Thoracic aorta (tissue), 2 donors: ENCODE data around the gene CTIF. TPM values are rescaled to one million over a fixed set of nuclear protein-coding genes. Genes with fewer than 3 reads are reported as not detected.

Source experiments
- ATAC-seq: fragments of 150-250 bp; one replicate; pipeline ENCODE4 v1.8.0; 2017; ENCODE audit warnings: low read depth; ENCODE audit not compliant: insufficient number of reproducible peaks, low FRiP score
- DNase-seq: peaks from one replicate; pipeline ENCODE4 v3.0.0-alpha.2; 2020; ENCODE audit warnings: low spot score
- H3K27ac ChIP-seq, 2 donors: fragments of 200-600 bp; sonication (generic); 1 replicate in 1 of 2; 2 replicates in 1 of 2; pipeline ENCODE4 v1.5.1; 2016; ENCODE audit warnings: mild to moderate bottlenecking in 2 of 2, moderate library complexity in 2 of 2
- H3K27me3 ChIP-seq: fragments of 200-600 bp; sonication (generic); replicated peaks from 2 replicates; pipeline ENCODE4 v1.6.0; 2016; ENCODE audit warnings: mild to moderate bottlenecking; ENCODE audit not compliant: insufficient read depth
- H3K36me3 ChIP-seq: fragments of 200-600 bp; sonication (generic); one replicate; pipeline ENCODE4 v1.5.1; 2016
- H3K4me1 ChIP-seq, 2 donors: fragments of 200-600 bp; sonication (generic); 1 replicate in 1 of 2; 2 replicates in 1 of 2; pipeline versions ENCODE4 v1.5.1 to v1.6.0; 2016; ENCODE audit warnings: low read depth in 2 of 2, mild to moderate bottlenecking in 1 of 2; ENCODE audit not compliant: control insufficient read depth in 1 of 2
- H3K4me3 ChIP-seq: fragments of 200-600 bp; sonication (generic); 2 replicates; pipeline ENCODE4 v1.5.1; 2016; ENCODE audit warnings: mild to moderate bottlenecking
- H3K9me3 ChIP-seq: fragments of 200-600 bp; sonication (generic); 2 replicates; pipeline ENCODE4 v1.5.1; 2016
- total RNA-seq, 2 donors: library from RNA; depleted of rRNA; stranded (reverse); fragments of >200 nt; gene quantifications; one replicate each; pipeline versions ENCODE4 v1.1.0 to v1.2.3, GENCODE V29; 2016
- TF ChIP-seq, protein P1 (sequence below): fragments of 200-600 bp; sonication (generic); IDR thresholded peaks from one replicate; pipeline ENCODE4 v1.5.1; 2019; ENCODE audit warnings: antibody characterized with exemption

Gene CTIF
- total RNA-seq, 2 donors from 2014 or later, result 63.3 to 125 TPM

- ATAC-seq (no peak), DNase-seq (no peak)
- Histone ChIP-seq H3K9me3 (no peaks in the 10 kb centered on the region), H3K27me3 (no peaks in the 10 kb centered on the region), H3K4me3 (no peak overlapping the region), H3K36me3 (no peaks in the 10 kb centered on the region), H3K4me1 (peaks cover 0 to 22% of the 10 kb centered on the region in 2 donors), H3K27ac (no peak overlapping the region)
- TF ChIP-seq, protein P1, sequence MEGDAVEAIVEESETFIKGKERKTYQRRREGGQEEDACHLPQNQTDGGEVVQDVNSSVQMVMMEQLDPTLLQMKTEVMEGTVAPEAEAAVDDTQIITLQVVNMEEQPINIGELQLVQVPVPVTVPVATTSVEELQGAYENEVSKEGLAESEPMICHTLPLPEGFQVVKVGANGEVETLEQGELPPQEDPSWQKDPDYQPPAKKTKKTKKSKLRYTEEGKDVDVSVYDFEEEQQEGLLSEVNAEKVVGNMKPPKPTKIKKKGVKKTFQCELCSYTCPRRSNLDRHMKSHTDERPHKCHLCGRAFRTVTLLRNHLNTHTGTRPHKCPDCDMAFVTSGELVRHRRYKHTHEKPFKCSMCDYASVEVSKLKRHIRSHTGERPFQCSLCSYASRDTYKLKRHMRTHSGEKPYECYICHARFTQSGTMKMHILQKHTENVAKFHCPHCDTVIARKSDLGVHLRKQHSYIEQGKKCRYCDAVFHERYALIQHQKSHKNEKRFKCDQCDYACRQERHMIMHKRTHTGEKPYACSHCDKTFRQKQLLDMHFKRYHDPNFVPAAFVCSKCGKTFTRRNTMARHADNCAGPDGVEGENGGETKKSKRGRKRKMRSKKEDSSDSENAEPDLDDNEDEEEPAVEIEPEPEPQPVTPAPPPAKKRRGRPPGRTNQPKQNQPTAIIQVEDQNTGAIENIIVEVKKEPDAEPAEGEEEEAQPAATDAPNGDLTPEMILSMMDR, result no peak
Observed at GRCh38 chr18:48772457-48772856, 233.6 kb downstream of the CTIF start.

- Histone ChIP-seq H3K27me3 (no peaks in the 10 kb centered on the region), H3K4me1 (peaks cover 0 to 33% of the 10 kb centered on the region in 2 donors), H3K36me3 (no peaks in the 10 kb centered on the region), H3K4me3 (no peak overlapping the region), H3K9me3 (no peaks in the 10 kb centered on the region), H3K27ac (no peak overlapping the region)
- TF ChIP-seq, protein P1, result no peak
- ATAC-seq (no peak), DNase-seq (no peak)
Observed at GRCh38 chr18:48773821-48774220, 235.0 kb downstream of the CTIF start.

DNA sequence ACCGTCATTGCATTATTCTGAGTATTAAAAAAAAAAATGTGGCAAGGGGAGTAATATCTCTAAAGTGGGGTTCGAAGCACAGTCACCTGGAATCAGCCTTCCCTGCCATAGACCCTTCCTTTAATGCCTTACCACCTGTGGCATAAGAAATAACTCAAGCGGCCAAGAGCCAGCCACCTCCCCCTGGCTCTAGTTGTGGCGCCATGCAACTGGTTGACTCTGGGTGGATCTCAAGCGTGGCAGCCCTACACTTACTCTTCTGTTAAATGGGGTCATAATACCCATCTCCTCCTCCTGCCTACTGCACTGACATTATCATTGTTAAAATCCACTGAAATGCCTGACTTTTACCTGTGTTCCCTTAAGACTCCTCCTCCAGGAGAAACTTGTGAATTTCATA, 236.1 kb downstream of the CTIF start:
- peaks cover 5 to 41% of the 10 kb centered on the region in 2 donors for H3K4me1 ChIP-seq

DNA sequence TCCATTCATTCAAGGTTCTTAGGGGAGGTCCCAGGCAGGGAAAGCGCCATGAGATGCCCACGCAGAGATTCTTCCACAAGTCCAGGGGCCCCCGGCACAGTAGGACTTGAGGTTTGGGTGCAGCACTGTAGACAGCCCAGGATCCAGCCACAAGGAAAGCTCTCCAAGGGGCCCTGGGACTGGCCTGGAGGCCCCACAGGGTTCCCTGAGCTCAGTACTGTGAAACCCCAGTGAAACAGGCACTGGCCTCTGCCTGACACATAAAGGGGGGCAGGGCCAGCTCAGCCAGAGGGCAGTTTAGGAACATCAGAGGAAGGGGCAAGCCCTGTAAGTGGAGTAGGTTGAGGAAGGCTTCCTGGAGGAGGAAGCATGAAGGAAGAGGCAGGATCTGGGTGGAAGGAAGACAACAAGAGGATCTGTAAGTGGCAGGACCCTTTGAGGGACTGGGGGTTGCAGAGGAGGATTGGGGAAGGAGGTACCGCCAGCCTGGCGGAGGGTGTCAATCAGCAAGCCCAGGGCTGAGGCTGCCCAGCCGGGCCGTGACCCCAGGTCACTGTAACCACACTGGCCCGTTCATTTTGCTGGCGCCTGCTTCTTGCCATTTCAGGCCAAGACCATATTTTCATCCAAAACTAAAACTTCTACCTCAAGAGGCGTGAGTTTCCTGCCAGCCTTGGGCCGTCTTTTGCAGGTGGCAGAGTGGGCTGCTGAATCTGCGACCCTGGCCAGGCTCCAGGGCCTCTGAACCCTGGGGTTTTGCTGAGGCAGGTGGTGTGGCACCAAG, 236.7 kb downstream of the CTIF start:
- TF ChIP-seq, protein P1, result no peak
- H3K4me3 ChIP-seq, result no peak overlapping the region
- no peaks in the 10 kb centered on the region for H3K36me3 ChIP-seq
- no peak for DNase-seq
- H3K4me1 ChIP-seq, result peaks cover 9 to 48% of the 10 kb centered on the region in 2 donors
- H3K9me3 ChIP-seq, result no peaks in the 10 kb centered on the region
- no peaks in the 10 kb centered on the region for H3K27me3 ChIP-seq
- H3K27ac ChIP-seq, result peak overlapping the region in 1 of 2 donors; percentile 8
- no peak for ATAC-seq

More for the DNA sequence above, 236.1 kb downstream of the CTIF start:
- no peaks in the 10 kb centered on the region for H3K9me3 ChIP-seq
- H3K27ac ChIP-seq, result peak overlapping the region in 1 of 2 donors; percentile 8
- H3K36me3 ChIP-seq, result no peaks in the 10 kb centered on the region
- H3K27me3 ChIP-seq, result no peaks in the 10 kb centered on the region
- TF ChIP-seq, protein P1, result no peak
- DNase-seq, result no peak
- no peak for ATAC-seq
- H3K4me3 ChIP-seq, result no peak overlapping the region

- ATAC-seq (no peak), DNase-seq (no peak)
- H3K4me1 ChIP-seq, result peaks cover 15 to 53% of the 10 kb centered on the region in 2 donors
- no peaks in the 10 kb centered on the region for H3K27me3 ChIP-seq
- no peak overlapping the region for H3K27ac ChIP-seq
- H3K9me3 ChIP-seq, result no peaks in the 10 kb centered on the region
- H3K4me3 ChIP-seq, result no peak overlapping the region
- no peaks in the 10 kb centered on the region for H3K36me3 ChIP-seq
- TF ChIP-seq, protein P1, result no peak
Observed at GRCh38 chr18:48776156-48776555, 237.3 kb downstream of the CTIF start.
